ENCODE results near the gene IL6R.

Gene IL6R

GRCh38 chr1:154503898-154504297, 98.8 kb downstream of the IL6R start:
- no peak for TF ChIP-seq MAX (IDR thresholded peaks at IDR 0.05; ENCODE audit: low read depth, low read length)
- TF ChIP-seq POLR2A (IDR thresholded peaks at IDR 0.05; ENCODE audit: extremely low read depth, insufficient read length), result no peak
- TF ChIP-seq CTCF (IDR thresholded peaks at IDR 0.05; ENCODE audit: low read depth, low read length), result no peak
- TF ChIP-seq MYC (IDR thresholded peaks at IDR 0.05; ENCODE audit: low read depth, low read length), result no peak
- no peak overlapping the region for H3K4me3 ChIP-seq (ENCODE audit: low read depth, low read length)
- DNase-seq (ENCODE audit: low read depth), result no peak

- DNase-seq (ENCODE audit: low read depth), result no peak
- TF ChIP-seq CTCF (IDR thresholded peaks at IDR 0.05; ENCODE audit: low read depth, low read length) (no peak), MYC (IDR thresholded peaks at IDR 0.05; ENCODE audit: low read depth, low read length) (no peak), MAX (IDR thresholded peaks at IDR 0.05; ENCODE audit: low read depth, low read length) (no peak), POLR2A (IDR thresholded peaks at IDR 0.05; ENCODE audit: extremely low read depth, insufficient read length) (no peak)
- no peak overlapping the region for H3K4me3 ChIP-seq (ENCODE audit: low read depth, low read length)
These were observed 107.6 kb downstream of the IL6R start for GRCh38 chr1:154512760-154513159.

- TF ChIP-seq CTCF (IDR thresholded peaks at IDR 0.05; ENCODE audit: low read depth, low read length), result no peak
- TF ChIP-seq POLR2A (IDR thresholded peaks at IDR 0.05; ENCODE audit: extremely low read depth, insufficient read length), result no peak
- TF ChIP-seq MYC (IDR thresholded peaks at IDR 0.05; ENCODE audit: low read depth, low read length), result no peak
- no peak for TF ChIP-seq MAX (IDR thresholded peaks at IDR 0.05; ENCODE audit: low read depth, low read length)
- no peak overlapping the region for H3K4me3 ChIP-seq (ENCODE audit: low read depth, low read length)
- no peak for DNase-seq (ENCODE audit: low read depth)
These were observed 109.0 kb downstream of the IL6R start for GRCh38 chr1:154514066-154514553.

- H3K4me3 ChIP-seq (ENCODE audit: low read depth, low read length), result no peak overlapping the region
- TF ChIP-seq MAX (IDR thresholded peaks at IDR 0.05; ENCODE audit: low read depth, low read length), result no peak
- TF ChIP-seq CTCF (IDR thresholded peaks at IDR 0.05; ENCODE audit: low read depth, low read length), result no peak
- no peak for TF ChIP-seq POLR2A (IDR thresholded peaks at IDR 0.05; ENCODE audit: extremely low read depth, insufficient read length)
- no peak for DNase-seq (ENCODE audit: low read depth)
These were observed 112.5 kb downstream of the IL6R start for GRCh38 chr1:154517661-154518060.

Data from NB4 (cell line).